PFSK-1 (cell line): ENCODE data around the gene LRRC4B.

Experiments
- POLR2AphosphoS5 ChIP-seq: IDR thresholded peaks from 2 replicates; pipeline ENCODE4 v1.6.1; 2012; ENCODE audit warnings: low read depth, mild to moderate bottlenecking, control low read depth, low read length, moderate library complexity
- REST ChIP-seq, 2 experiments: IDR thresholded peaks; 2 replicates each; pipeline versions ENCODE4 v1.6.1 to v1.8.0; 2011 to 2012; ENCODE audit warnings: low read depth in 2 of 2, low read length in 2 of 2, control low read depth in 1 of 2, inconsistent platforms in 1 of 2, mild to moderate bottlenecking in 1 of 2, moderate library complexity in 1 of 2; ENCODE audit not compliant: insufficient read depth in 1 of 2
- SIN3A ChIP-seq: IDR thresholded peaks from 2 replicates; pipeline ENCODE4 v1.6.1; 2012; ENCODE audit warnings: mild to moderate bottlenecking, low read length, moderate library complexity, borderline replicate concordance; ENCODE audit not compliant: insufficient read depth
- TAF1 ChIP-seq: IDR thresholded peaks from 2 replicates; pipeline ENCODE4 v1.6.1; 2012; ENCODE audit warnings: low read length, control low read depth, borderline replicate concordance; ENCODE audit not compliant: insufficient read depth

- TF ChIP-seq REST (IDR thresholded peaks at IDR 0.05; ENCODE audit: insufficient read depth in 1 of 2, low read depth in 2 of 2, low read length in 2 of 2) (no peak), POLR2AphosphoS5 (no peak), SIN3A (no peak), TAF1 (no peak)
Measured at GRCh38 chr19:50485284-50485955, 82.8 kb downstream of the LRRC4B start.
